ENCODE measurements around the gene SINHCAF. TPM values are rescaled to one million over a fixed set of nuclear protein-coding genes. Genes with fewer than 3 reads are reported as not detected.

The SINHCAF gene
- 16.7 and 30.2 TPM in 2 replicates for total RNA-seq

GRCh38 chr12:31325877-31326631, at the start of gene SINHCAF:
TSS of gene SINHCAF (minus strand) at chr12:31326150. CDS start at chr12:31298204, 27,946 bp downstream.

